ENCODE results near the gene ACTR5.
"Not testable (repeated sequence)": the region's sequence is repeated elsewhere in the genome, so short reads cannot be mapped to it uniquely, and the experiment has no call there.

Gene ACTR5

GRCh38 chr20:38766071-38766470 is 17.8 kb downstream of the ACTR5 start:
- DNase-seq (ENCODE audit: low spot score), result no peak

GRCh38 chr20:38769376-38770295 is 21.4 kb downstream of the ACTR5 start:
- no peak for DNase-seq (ENCODE audit: low spot score)

GRCh38 chr20:38770546-38770945 is 22.3 kb downstream of the ACTR5 start:
- DNase-seq (ENCODE audit: low spot score), result no peak

- no peak for DNase-seq (ENCODE audit: low spot score)
These were observed 22.7 kb downstream of the ACTR5 start for GRCh38 chr20:38770970-38771369.

DNA sequence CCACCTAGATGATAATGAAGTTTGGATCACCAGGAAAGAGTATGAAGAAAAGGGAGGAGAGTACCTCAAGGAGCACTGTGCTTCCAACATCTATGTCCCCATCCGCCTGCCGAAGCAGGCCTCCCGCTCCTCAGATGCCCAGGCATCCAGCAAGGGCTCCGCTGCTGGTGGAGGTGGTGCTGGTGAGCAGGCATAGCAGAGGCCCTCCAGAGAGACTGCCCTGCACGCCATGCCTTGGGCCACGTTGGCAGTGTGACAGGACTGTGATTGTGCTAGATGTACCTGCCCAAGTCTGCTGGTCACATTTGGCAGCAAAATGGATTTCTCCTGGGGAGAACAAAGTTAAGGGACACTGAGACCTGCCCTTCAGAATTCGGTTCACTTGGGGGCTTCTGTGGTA is 23.4 kb downstream of the ACTR5 start:
- DNase-seq (ENCODE audit: low spot score), result no peak

DNA sequence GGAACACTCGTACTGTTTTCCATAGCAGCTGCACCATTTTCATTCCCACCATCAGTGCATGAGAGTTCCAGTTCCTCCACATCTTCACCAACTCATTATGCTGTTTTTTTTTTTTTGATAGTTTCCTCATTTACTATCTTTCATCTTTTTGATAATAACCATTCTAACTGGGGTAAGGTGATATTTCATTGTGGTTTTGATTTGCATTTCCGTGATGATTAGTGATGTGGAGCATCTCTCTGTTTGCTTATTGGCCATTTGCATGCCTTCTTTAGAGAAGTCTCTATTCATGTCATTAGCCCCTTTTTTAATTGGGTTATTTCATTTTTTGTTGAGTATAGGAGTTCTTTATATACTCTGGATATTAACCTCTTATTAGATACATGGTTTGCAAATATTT is 25.9 kb downstream of the ACTR5 start:
- no peak for DNase-seq (ENCODE audit: low spot score)

DNA sequence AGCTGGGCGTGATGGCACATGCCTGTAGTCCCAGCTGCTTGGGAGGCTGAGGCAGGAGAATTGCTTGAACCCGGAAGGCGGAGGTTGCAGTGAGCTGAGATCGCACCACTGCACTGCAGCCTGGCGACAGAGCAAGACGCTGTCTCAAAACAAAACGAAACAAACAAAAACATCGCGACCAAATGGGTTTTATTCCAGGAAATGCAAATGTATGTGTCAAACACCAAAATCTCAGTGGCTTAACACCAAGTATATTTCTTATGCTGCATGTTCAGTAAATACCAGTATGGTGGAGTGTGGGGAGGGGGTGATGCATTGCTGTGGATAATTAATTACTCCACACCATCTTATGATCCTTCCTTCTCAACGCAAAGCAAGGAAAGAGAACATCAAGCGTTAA is 28.1 kb downstream of the ACTR5 start:
- no peak for DNase-seq (ENCODE audit: low spot score)

GRCh38 chr20:38779247-38780097 is 31.2 kb downstream of the ACTR5 start:
- DNase-seq (ENCODE audit: low spot score), result no peak

- no peak for DNase-seq (ENCODE audit: low spot score)
These were observed 34.0 kb downstream of the ACTR5 start for GRCh38 chr20:38782275-38782674.

GRCh38 chr20:38787870-38788269 is 39.6 kb downstream of the ACTR5 start:
- DNase-seq (ENCODE audit: low spot score), result no peak

DNA sequence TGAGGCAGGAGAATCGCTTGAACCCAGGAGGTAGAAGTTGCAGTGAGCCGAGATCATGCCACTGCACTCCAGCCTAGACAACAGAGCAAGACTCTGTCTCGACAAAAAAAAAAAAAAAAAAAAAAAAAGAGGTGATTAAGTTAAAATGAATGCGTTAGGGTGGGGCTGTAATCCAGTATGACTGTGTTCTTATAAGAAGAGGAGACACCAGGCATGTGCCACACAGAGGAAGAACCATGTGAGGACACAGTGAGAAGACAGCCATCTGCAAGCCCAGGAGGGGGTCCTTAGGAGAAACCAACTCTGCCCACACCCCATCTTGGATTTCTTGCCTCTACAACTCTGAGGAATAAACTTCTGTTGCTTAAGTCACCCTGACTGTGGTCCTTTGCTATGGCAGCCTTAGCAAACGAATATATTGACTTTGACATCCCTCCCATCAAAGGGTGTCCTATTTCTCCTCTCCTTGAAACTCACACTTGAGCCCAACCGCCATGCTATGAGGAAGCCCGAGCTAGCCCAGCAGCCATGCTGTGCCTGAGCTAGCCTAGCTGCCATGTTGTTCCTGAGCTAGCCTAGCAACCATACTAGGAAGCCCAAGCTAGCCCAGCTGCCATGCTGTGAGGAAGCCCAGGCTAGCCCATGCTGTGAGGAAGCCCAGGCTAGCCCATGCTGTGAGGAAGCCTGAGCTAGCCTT is 41.4 kb downstream of the ACTR5 start:
- no peak for DNase-seq (ENCODE audit: low spot score)

- peak; percentile 65 for DNase-seq (ENCODE audit: low spot score)
These were observed 42.2 kb downstream of the ACTR5 start for GRCh38 chr20:38790200-38791053.

DNA sequence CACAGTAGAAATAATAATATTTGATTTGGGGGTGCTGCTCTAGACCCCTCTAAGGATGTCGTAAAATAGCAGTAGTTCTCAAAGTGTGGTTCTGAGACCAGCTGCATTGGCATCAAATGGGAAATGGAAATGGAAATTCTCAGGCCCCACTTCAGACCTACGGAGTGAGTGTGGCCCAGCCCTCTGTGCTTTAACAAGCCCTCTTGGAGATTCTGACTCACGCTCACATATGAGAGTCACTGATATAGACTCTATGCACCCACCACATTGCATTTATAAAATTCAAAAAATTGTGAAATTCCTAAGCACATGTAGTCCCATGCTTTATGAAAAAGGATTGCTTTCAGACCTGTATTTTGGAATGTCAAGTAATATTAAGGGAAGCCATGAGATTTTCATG is 43.0 kb downstream of the ACTR5 start:
- DNase-seq (ENCODE audit: low spot score), result no peak

- DNase-seq (ENCODE audit: low spot score), result no peak
These were observed 43.7 kb downstream of the ACTR5 start for GRCh38 chr20:38791940-38792339.

- DNase-seq (ENCODE audit: low spot score), result not testable (repeated sequence)
These were observed 45.8 kb downstream of the ACTR5 start for GRCh38 chr20:38794057-38794456.

DNA sequence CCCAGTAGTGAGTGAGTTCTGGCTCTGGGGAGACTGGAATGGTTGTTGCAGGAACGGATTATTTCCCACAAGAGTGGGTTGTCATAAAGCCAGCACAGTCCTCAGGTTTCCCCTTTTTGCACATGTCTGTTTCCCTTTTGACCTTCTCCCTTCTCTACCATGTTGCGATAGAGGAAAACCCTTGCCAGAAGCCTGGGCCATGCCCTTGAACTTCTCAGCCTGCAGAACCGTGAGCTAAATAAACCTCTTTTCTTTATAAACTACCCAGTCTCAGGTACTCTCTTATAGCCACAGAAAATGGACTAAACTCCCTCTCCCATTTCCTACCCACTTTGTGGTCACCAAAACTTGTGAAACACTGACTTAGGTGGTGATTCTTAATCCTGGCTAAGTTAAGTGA is 50.0 kb downstream of the ACTR5 start:
- no peak for DNase-seq (ENCODE audit: low spot score)

GRCh38 chr20:38799203-38799602 is 50.9 kb downstream of the ACTR5 start:
- DNase-seq (ENCODE audit: low spot score), result no peak

- no peak for DNase-seq (ENCODE audit: low spot score)
These were observed 52.6 kb downstream of the ACTR5 start for GRCh38 chr20:38800882-38801281.

GRCh38 chr20:38804221-38804620 is 56.0 kb downstream of the ACTR5 start:
- DNase-seq (ENCODE audit: low spot score), result no peak

DNA sequence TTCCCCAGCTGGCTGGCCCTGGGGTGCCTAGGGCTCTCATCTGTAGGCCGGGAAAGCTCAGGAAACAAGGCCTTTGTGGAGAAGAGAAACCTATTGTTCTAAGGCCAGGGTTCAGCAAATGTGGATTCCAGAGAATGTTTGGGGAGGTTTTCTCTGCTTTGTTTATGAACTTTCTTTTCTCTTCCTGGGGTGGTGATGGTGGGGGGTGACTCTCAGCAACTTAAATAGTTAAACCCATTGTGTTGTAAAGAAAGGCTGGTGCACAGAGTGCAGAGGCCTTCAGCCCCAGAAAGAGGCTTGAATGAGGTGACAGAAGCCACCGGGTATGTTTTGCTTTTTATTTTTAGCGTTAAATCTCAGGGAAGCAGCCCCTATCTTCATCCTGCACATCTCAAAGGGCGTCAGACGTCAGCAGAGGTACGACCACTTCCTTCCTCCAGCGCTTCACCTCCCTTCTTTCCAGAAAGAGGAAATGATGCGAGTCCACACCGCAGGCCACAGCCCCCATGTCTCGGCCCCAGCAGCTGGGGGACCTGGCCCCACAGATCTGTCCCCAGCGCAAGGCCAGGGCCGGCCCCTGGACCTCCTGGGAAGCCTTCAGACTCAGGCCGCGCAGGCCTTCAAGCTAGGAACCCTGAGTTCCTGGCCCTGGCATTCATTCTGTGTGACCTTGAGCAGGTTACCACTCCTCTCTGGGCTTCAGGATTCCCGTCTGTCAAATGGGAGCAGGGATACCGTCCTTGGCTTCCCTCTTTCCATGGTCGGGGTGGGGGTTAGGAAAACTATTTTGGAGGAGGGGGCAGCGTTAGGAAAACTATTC is 56.6 kb downstream of the ACTR5 start:
- DNase-seq (ENCODE audit: low spot score), result no peak
